Measurements from ENCODE around the gene USP7.

USP7 gene

DNA sequence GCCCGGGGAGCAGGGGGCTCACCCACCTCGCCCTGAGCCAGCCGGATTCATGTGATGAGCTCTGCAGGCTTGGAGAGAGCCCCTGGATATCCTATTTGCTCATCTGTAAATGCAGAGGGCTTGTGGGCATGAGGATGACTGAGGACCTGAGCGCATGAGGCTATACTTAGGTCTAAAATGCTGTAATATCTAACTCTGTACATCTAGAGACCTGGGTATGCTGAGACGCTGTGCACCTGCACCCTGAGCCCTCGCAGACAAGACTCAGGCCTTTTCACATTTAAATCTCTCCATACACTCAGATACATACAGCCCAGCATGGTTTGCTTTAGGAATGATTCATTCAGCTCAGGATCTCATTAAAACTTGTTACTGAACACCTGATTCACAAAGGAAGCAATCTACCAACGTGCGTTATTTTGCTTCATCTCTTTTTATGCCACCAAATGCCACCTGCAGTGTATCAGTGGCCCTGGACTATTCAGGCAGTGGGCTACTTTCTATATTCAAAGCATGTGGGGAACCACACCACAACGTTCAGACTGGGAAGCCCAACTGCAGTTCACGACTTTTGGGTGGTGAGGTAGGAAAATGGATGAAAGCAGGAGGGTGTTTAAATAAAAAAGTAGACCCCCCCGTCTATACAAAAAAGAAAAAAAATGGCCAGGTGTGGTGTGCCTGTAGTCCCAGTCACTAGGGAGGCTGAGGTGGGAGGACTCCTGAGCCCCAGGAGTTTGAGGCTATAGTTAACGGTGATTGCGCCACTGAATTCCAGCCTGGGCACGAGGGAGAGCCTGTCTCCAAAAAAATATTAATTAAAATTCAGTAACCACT lies 12.0 kb downstream of the USP7 start:
- no peak for DNase-seq (ENCODE audit: insufficient read length, low spot score)
- TF ChIP-seq, protein P1, sequence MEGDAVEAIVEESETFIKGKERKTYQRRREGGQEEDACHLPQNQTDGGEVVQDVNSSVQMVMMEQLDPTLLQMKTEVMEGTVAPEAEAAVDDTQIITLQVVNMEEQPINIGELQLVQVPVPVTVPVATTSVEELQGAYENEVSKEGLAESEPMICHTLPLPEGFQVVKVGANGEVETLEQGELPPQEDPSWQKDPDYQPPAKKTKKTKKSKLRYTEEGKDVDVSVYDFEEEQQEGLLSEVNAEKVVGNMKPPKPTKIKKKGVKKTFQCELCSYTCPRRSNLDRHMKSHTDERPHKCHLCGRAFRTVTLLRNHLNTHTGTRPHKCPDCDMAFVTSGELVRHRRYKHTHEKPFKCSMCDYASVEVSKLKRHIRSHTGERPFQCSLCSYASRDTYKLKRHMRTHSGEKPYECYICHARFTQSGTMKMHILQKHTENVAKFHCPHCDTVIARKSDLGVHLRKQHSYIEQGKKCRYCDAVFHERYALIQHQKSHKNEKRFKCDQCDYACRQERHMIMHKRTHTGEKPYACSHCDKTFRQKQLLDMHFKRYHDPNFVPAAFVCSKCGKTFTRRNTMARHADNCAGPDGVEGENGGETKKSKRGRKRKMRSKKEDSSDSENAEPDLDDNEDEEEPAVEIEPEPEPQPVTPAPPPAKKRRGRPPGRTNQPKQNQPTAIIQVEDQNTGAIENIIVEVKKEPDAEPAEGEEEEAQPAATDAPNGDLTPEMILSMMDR (IDR thresholded peaks at IDR 0.05; ENCODE audit: insufficient read depth, missing control alignments): no peak
- no peak for FAIRE-seq

DNA sequence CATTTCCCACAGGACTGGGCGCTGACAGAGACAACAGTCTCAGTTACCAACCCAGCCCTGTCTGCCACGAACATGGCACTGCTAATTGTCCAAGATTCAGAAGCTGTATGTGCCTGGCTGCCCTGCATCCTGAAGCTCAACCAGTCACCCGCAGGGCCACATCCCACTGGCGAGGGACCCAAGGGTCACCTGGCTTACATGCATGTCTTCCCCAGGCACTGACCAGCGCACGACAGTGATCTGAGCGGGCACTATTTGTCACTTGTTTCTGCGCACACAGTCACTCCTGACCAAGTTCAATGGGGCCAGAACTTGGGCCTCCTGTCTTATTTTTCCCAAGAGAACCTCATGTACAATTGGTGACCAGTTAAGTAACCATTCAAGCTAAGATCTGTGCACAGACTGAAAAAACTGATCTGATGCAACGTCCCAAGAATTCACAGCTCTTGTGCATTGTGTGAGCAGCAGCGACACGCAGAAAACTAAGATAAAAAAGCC lies 13.1 kb downstream of the USP7 start:
- FAIRE-seq (no peak), DNase-seq (ENCODE audit: insufficient read length, low spot score) (no peak)
- TF ChIP-seq, protein P1 (IDR thresholded peaks at IDR 0.05; ENCODE audit: insufficient read depth, missing control alignments): no peak

DNA sequence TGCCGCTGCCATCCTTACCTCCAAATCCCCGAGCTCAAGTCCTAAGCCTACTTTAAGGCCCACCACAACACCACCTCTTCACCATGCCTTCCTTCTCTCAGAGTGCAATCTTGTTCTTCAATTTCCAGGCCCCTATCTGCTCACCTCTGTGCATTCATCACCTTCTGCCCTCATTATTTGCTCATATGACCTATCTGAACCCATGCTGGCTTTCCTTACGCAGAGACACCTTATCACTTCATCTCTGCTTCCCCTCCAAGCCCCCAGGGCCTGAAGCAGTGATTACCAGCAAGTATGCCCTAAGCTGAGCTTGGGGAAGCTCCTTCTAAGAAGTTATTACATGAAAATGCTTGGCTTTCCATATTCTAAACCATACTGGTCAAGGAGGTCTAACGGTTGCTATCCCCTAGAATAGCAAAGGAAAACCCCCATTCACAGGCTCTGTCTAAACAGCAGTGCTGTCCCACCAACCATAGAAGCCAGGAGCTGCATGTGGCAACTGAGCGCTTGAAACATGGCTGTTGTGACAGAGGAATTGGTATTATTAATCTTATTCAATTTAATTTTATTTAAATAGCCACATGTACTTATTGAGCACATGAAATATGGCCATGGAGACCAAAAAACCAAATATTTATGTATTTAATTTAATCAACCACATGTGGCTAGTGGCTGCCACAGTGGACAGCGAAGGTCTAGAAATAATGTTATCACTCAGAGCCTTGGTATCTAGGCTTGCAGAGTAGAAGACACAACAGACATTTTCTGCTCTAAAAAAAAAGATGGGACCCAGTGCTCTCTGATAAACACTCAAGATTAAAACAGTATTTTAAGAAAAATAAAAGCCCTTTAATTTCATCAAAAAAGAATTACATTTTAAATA lies 13.9 kb downstream of the USP7 start:
- FAIRE-seq: no peak
- TF ChIP-seq, protein P1 (IDR thresholded peaks at IDR 0.05; ENCODE audit: insufficient read depth, missing control alignments): no peak
- DNase-seq (ENCODE audit: insufficient read length, low spot score): no peak

GRCh38 chr16:8948831-8949230 lies 14.9 kb downstream of the USP7 start:
- no peak for DNase-seq (ENCODE audit: insufficient read length, low spot score)
- FAIRE-seq: no peak
- TF ChIP-seq, protein P1 (IDR thresholded peaks at IDR 0.05; ENCODE audit: insufficient read depth, missing control alignments): no peak

GRCh38 chr16:8948069-8948593 lies 15.6 kb downstream of the USP7 start:
- TF ChIP-seq, protein P1 (IDR thresholded peaks at IDR 0.05; ENCODE audit: insufficient read depth, missing control alignments): no peak
- FAIRE-seq (no peak), DNase-seq (ENCODE audit: insufficient read length, low spot score) (no peak)

DNA sequence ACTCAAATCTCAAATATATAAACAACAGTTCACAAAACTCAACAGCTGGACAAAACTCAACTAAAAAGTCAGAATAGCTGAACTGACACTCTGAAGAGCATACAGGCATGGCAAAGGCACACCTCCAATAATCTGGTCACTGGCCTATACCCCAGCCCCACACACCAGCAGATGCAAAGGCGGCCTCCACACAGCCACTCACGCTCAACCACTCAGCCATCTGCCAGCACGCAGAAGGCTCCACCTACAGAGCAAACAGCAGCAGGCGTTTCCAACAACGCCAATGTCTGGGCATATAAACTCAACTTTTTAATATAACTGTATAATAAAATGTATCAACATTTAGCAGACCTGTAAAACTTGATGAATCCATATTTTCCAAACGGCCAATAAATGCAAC lies 17.2 kb downstream of the USP7 start:
- DNase-seq (ENCODE audit: insufficient read length, low spot score): no peak
- TF ChIP-seq, protein P1 (IDR thresholded peaks at IDR 0.05; ENCODE audit: insufficient read depth, missing control alignments): no peak
- no peak for FAIRE-seq

Data from D721Med (cell line).